NB4 (cell line): ENCODE results near the gene SELENOK.

Experiments
- DNase-seq: peaks from one replicate; pipeline ENCODE4 v3.0.0; 2010; ENCODE audit warnings: low read depth
- H3K4me3 ChIP-seq: one replicate; pipeline ENCODE4 v1.5.1; 2011; ENCODE audit warnings: mild to moderate bottlenecking, low read depth, low read length, moderate library complexity
- MYC ChIP-seq: IDR thresholded peaks from 2 replicates; pipeline ENCODE4 v1.6.1; 2011; ENCODE audit warnings: low read depth, low read length
- POLR2A ChIP-seq: IDR thresholded peaks from 2 replicates; pipeline ENCODE4 v1.6.1; 2011; ENCODE audit warnings: mild to moderate bottlenecking; ENCODE audit not compliant: insufficient read length; ENCODE audit errors: extremely low read depth
- TF ChIP-seq, protein P1 (sequence below): IDR thresholded peaks from 2 replicates; pipeline ENCODE4 v1.6.1; 2011; ENCODE audit warnings: low read depth, low read length
- TF ChIP-seq, protein P2 (sequence below): IDR thresholded peaks from one replicate; pipeline ENCODE4 v1.5.1; 2012; ENCODE audit warnings: low read depth, low read length

SELENOK gene

DNA sequence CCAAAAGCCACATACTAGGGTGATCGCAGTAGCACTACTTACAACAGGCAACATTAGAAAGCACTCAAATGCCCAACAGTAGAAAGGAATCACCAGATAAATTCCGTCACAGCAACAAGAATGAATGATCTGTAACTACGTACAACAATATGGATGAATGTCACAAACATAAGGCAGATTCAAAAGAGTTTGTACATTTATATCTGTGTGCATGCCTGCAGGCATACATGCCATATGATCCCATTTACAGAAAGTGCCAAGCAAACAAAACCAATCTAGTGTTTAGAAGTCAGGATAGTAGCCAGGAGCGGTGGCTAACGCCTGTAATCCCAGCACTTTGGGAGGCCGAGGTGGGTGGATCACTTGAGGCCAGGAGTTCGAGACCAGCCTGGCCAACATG lies 41.7 kb downstream of the SELENOK start:
- TF ChIP-seq, protein P1, sequence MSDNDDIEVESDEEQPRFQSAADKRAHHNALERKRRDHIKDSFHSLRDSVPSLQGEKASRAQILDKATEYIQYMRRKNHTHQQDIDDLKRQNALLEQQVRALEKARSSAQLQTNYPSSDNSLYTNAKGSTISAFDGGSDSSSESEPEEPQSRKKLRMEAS: no peak
- no peak for TF ChIP-seq POLR2A
- TF ChIP-seq MYC: no peak
- TF ChIP-seq, protein P2, sequence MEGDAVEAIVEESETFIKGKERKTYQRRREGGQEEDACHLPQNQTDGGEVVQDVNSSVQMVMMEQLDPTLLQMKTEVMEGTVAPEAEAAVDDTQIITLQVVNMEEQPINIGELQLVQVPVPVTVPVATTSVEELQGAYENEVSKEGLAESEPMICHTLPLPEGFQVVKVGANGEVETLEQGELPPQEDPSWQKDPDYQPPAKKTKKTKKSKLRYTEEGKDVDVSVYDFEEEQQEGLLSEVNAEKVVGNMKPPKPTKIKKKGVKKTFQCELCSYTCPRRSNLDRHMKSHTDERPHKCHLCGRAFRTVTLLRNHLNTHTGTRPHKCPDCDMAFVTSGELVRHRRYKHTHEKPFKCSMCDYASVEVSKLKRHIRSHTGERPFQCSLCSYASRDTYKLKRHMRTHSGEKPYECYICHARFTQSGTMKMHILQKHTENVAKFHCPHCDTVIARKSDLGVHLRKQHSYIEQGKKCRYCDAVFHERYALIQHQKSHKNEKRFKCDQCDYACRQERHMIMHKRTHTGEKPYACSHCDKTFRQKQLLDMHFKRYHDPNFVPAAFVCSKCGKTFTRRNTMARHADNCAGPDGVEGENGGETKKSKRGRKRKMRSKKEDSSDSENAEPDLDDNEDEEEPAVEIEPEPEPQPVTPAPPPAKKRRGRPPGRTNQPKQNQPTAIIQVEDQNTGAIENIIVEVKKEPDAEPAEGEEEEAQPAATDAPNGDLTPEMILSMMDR: no peak
- no peak for DNase-seq
- H3K4me3 ChIP-seq: no peak overlapping the region

DNA sequence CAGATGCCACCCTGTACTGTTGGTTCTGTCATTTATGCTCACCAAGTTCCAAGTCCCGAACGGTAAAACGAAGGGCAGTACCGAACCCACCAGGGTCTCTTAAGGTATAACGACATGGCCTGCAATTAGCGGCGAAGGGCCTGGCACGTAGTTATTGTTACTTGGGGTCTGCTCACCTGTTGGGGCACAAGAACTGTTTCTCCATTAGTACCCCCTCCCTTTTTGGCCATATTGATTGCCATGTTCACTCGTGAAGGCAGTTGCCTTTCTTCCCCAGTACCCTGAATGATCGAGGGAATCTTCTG lies 44.9 kb downstream of the SELENOK start:
- TF ChIP-seq MYC: no peak
- TF ChIP-seq, protein P2: no peak
- no peak overlapping the region for H3K4me3 ChIP-seq
- DNase-seq: no peak

DNA sequence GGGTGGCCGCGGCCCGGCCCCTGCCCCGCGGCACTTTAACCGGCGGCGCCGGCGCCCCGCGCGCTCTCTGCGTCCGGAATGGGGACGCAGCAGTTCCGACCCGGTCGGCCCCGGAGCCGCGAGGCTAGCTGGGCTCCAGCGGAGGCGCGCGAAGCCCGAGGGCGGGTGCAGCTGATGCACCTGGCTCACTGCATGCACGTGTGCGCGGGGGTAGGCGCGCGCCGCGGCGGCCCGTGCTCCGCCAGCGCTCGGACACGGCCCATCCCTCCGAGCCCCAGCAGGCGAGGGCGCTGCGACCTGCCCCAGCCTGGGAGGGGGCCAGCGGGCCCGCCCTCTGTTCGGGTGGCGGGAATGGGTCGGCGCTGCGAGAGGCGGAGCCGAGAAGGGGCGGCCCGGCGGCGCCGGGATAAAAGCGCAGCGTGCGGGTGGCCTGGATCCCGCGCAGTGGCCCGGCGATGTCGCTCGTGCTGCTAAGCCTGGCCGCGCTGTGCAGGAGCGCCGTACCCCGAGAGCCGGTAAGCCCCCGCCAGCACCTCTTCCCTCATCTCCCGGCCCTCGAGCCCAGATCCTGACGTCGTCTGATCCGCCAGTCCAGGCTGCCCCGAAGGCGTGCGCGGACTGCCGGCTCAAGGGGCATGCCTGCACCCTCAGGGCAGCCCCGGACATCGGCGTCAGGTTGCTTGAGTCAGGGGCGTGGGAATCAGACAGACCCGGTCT lies 45.4 kb downstream of the SELENOK start, which contains the start of the genes CHDH and IL17RB:
TSS of gene CHDH (minus strand) at position 286 of the 717 bp plus-strand sequence. CDS start 22,411 bp downstream, outside the sequence.
TSS of gene IL17RB (plus strand) at position 435 of the 717 bp plus-strand sequence. CDS start at position 456, 21 bp downstream.
- no peak within 1 kb of the TSS for H3K4me3 ChIP-seq
- no peak for DNase-seq
- TF ChIP-seq, protein P1: no peak
- TF ChIP-seq MYC: no peak
- TF ChIP-seq, protein P2: no peak
- no peak for TF ChIP-seq POLR2A

DNA sequence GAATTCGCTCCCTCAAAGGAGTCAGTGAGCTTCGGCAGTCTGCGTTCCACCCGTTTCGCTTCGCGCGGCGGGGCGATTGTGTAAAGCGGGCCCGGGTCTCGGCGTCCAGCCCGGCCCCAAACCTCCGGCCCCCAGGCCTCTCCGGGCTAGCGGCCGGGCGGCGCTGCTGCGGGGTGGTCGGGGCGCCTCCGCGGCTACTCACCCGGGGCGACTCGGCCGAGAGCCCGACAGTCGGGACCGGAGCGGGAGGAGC lies 45.9 kb downstream of the SELENOK start:
- DNase-seq: no peak
- TF ChIP-seq, protein P1: no peak
- TF ChIP-seq MYC: no peak
- no peak for TF ChIP-seq POLR2A
- TF ChIP-seq, protein P2: no peak
- H3K4me3 ChIP-seq: no peak overlapping the region

DNA sequence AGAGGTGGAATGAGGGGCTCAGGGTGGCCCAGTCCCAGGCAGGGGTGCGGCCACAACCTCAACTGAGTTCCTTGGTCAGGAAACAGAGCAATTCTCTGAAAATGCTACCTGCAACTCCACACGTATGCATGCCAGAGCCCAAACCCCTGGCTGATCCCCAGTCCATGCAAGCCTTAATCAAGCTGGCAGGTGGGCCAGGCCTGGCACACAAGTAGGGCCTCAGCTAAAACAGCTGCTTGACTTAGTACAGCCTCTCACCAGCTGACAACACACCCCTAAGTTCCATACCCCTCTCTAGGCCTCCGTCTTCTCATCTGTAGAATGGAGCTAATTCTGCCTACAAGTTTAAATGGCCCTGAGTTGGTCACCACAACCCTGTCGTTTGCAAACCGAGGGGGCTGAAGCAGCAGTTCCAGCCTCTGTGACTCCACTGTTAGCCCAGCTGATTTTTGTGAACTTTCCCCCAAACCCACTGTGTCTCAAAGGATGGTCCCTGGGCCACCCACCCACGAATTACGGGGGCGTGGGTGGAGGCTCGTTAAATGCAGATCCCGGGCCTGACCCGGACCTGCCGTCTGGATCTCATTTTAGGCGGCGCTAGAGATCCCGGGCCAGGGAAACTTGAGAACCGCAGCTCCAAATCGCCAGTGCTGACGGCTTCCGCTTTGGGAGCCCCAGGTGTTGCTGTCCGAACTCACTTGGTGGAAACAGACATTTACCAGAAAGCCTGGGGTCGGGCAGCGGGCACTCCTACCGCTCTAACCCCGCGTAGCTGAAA lies 46.4 kb downstream of the SELENOK start:
- TF ChIP-seq, protein P2: peak; percentile 6
- no peak for TF ChIP-seq POLR2A
- DNase-seq: no peak
- no peak overlapping the region for H3K4me3 ChIP-seq
